K562 (cell line): ENCODE data around the gene ARSA. TPM values are rescaled to one million over a fixed set of nuclear protein-coding genes. Genes with fewer than 3 reads are reported as not detected.

Experiments used
- BHLHE40 ChIP-seq: IDR thresholded peaks from 2 replicates; pipeline ENCODE4 v1.6.1; 2011; ENCODE audit warnings: low read length, improper control_type of control experiment
- CEBPG ChIP-seq, 3 experiments: fragments of 200-800 bp in 1 of 3; sonication (Bioruptor generic) in 1 of 3; sonication (generic) in 1 of 3; formaldehyde crosslinking in 1 of 3; IDR thresholded peaks in 2 of 3; conservative IDR thresholded peaks in 1 of 3; 2 replicates each; pipeline versions ENCODE4 v1.6.1 to v1.8.0; 2016 to 2022; ENCODE audit warnings: missing compliant biosample characterization in 2 of 3, missing genetic modification characterization in 2 of 3, mild to moderate bottlenecking in 1 of 3, missing genetic modification reagents in 1 of 3
- E2F8 ChIP-seq: fragments of 450-650 bp; IDR thresholded peaks from 2 replicates; pipeline ENCODE4 v1.7.1; 2018; ENCODE audit warnings: mild to moderate bottlenecking, low read depth; ENCODE audit not compliant: partially characterized antibody
- MYNN ChIP-seq, 2 experiments: sonication (generic); formaldehyde crosslinking in 1 of 2; IDR thresholded peaks; 2 replicates each; pipeline versions ENCODE4 v1.5.0 to v1.6.1; 2016 to 2020; ENCODE audit warnings: antibody characterized with exemption in 1 of 2, missing genetic modification reagents in 1 of 2
- POLR2A ChIP-seq: fragments of 450-650 bp; conservative IDR thresholded peaks from 2 replicates; pipeline ENCODE4 v1.6.1; 2016
- RAD51 ChIP-seq: fragments of 450-650 bp; IDR thresholded peaks from 2 replicates; pipeline ENCODE4 v1.7.1; 2016; ENCODE audit warnings: low read depth, mild to moderate bottlenecking, borderline replicate concordance
- SMAD1 ChIP-seq: fragments of 150-350 bp; IDR thresholded peaks from 2 replicates; pipeline ENCODE4 v1.6.1; 2014; ENCODE audit warnings: low read length, low read depth; ENCODE audit not compliant: partially characterized antibody
- SMAD3 ChIP-seq: fragments of 450-650 bp; formaldehyde crosslinking; conservative IDR thresholded peaks from 2 replicates; pipeline ENCODE4 v1.4.0; 2020; ENCODE audit warnings: mild to moderate bottlenecking
- TRIM25 ChIP-seq: fragments of 450-650 bp; IDR thresholded peaks from 2 replicates; pipeline ENCODE4 v1.7.0; 2016; ENCODE audit warnings: borderline replicate concordance
- ZBTB34 ChIP-seq: fragments of 250-450 bp; sonication (Bioruptor Pico); IDR thresholded peaks from 2 replicates; pipeline ENCODE4 v1.8.0; 2021; ENCODE audit warnings: mild to moderate bottlenecking, moderate library complexity
- ZNF212 ChIP-seq: fragments of 450-650 bp; formaldehyde crosslinking; IDR thresholded peaks from 2 replicates; pipeline ENCODE4 v1.4.0; 2020; ENCODE audit warnings: mild to moderate bottlenecking
- polyA plus RNA-seq, 8 experiments: library from polyadenylated mRNA; depleted of rRNA in 4 of 8; stranded (reverse) in 5 of 8; unstranded in 3 of 8; fragments of >200 nt; fragmentation: Nextera tagmentation in 2 of 8; fragmentation: Illumina TruSeq in 1 of 8; extraction: Ambion mirVana in 2 of 8; extraction: Trizol in 1 of 8; gene quantifications; 2 replicates each; pipeline versions ENCODE4 v1.2.1 to v1.2.3, GENCODE V29; 2011 to 2014; ENCODE audit warnings: inconsistent platforms in 1 of 8, missing spikeins in 1 of 8
- total RNA-seq, 7 experiments: library from RNA; depleted of rRNA in 6 of 7; stranded (reverse); fragments of >200 nt in 6 of 7; fragmentation: Illumina TruSeq in 2 of 7; extraction: Trizol in 2 of 7; gene quantifications; 2 replicates each; pipeline versions ENCODE4 v1.2.1 to v1.2.3, GENCODE V29; 2011 to 2021; ENCODE audit warnings: low replicate concordance in 1 of 7
- TF ChIP-seq, protein P1 (sequence below), 2 experiments: fragments of 450-650 bp in 1 of 2; IDR thresholded peaks; 2 replicates each; pipeline ENCODE4 v1.6.1; 2011 to 2017; ENCODE audit warnings: low read depth in 2 of 2, antibody characterized with exemption in 1 of 2, borderline replicate concordance in 1 of 2, low read length in 1 of 2, mild to moderate bottlenecking in 1 of 2, mixed read lengths in 1 of 2; ENCODE audit not compliant: control insufficient read depth in 1 of 2
- TF ChIP-seq, protein P2 (sequence below), 3 experiments: IDR thresholded peaks in 2 of 3; conservative IDR thresholded peaks in 1 of 3; 2 replicates each; pipeline ENCODE4 v1.5.1; 2011 to 2012; ENCODE audit warnings: low read length in 3 of 3, mild to moderate bottlenecking in 3 of 3, control low read depth in 2 of 3, improper control_type of control experiment in 1 of 3, inconsistent platforms in 1 of 3, low read depth in 1 of 3, mixed read lengths in 1 of 3, moderate library complexity in 1 of 3; ENCODE audit not compliant: insufficient read depth in 2 of 3

Gene ARSA
- total and polyA plus RNA-seq, 9 of the 15 experiments (the other 6 are each of a cell fraction or from before 2014, with no cell fraction given), result 0.32 to 10.9 (median 1.8) TPM; not detected in 1

GRCh38 chr22:50641696-50642607 is 14.0 kb upstream of the ARSA start (continued):
- TF ChIP-seq RAD51 (peak; percentile 59; the same call in 1 of the 2 replicates), TRIM25 (no peak), CEBPG (CRISPR knock-in tag; IDR thresholded peaks at IDR 0.05) (no peak), CEBPG (tag; conservative IDR thresholded peaks at IDR 0.05 in 1 of 2, IDR thresholded peaks at IDR 0.05 in 1 of 2) (no peak), E2F8 (no peak), SMAD1 (no peak), SMAD3 (CRISPR knock-in tag) (no peak), ZBTB34 (CRISPR knock-in tag) (no peak), BHLHE40 (no peak), MYNN (IDR thresholded peaks at IDR 0.05) (no peak), MYNN (CRISPR knock-in tag; IDR thresholded peaks at IDR 0.05) (no peak), ZNF212 (CRISPR knock-in tag) (no peak), POLR2A (no peak)
- TF ChIP-seq, protein P1, sequence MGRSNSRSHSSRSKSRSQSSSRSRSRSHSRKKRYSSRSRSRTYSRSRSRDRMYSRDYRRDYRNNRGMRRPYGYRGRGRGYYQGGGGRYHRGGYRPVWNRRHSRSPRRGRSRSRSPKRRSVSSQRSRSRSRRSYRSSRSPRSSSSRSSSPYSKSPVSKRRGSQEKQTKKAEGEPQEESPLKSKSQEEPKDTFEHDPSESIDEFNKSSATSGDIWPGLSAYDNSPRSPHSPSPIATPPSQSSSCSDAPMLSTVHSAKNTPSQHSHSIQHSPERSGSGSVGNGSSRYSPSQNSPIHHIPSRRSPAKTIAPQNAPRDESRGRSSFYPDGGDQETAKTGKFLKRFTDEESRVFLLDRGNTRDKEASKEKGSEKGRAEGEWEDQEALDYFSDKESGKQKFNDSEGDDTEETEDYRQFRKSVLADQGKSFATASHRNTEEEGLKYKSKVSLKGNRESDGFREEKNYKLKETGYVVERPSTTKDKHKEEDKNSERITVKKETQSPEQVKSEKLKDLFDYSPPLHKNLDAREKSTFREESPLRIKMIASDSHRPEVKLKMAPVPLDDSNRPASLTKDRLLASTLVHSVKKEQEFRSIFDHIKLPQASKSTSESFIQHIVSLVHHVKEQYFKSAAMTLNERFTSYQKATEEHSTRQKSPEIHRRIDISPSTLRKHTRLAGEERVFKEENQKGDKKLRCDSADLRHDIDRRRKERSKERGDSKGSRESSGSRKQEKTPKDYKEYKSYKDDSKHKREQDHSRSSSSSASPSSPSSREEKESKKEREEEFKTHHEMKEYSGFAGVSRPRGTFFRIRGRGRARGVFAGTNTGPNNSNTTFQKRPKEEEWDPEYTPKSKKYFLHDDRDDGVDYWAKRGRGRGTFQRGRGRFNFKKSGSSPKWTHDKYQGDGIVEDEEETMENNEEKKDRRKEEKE (IDR thresholded peaks at IDR 0.05; ENCODE audit: borderline replicate concordance in 1 of 2, control insufficient read depth in 1 of 2, low read depth in 2 of 2, low read length in 1 of 2), result no peak
- TF ChIP-seq, protein P2, sequence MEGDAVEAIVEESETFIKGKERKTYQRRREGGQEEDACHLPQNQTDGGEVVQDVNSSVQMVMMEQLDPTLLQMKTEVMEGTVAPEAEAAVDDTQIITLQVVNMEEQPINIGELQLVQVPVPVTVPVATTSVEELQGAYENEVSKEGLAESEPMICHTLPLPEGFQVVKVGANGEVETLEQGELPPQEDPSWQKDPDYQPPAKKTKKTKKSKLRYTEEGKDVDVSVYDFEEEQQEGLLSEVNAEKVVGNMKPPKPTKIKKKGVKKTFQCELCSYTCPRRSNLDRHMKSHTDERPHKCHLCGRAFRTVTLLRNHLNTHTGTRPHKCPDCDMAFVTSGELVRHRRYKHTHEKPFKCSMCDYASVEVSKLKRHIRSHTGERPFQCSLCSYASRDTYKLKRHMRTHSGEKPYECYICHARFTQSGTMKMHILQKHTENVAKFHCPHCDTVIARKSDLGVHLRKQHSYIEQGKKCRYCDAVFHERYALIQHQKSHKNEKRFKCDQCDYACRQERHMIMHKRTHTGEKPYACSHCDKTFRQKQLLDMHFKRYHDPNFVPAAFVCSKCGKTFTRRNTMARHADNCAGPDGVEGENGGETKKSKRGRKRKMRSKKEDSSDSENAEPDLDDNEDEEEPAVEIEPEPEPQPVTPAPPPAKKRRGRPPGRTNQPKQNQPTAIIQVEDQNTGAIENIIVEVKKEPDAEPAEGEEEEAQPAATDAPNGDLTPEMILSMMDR (IDR thresholded peaks at IDR 0.05 in 2 of 3, conservative IDR thresholded peaks at IDR 0.05 in 1 of 3; ENCODE audit: insufficient read depth in 2 of 3, low read depth in 1 of 3, low read length in 3 of 3), result peak; percentile 24 to 35 (median 25); a peak in 3 of 6 replicates
